Activated CD4-positive, alpha-beta T cell treated with anti-CD3 and anti-CD28 coated beads, Interleukin-10, Interleukin-2, amounts not matched to agents 100 ng/mL and 50 ng/mL, durations not matched to agents 16 hours and 8 hours (primary cell): Measurements from ENCODE around the gene PTBP1.

Source experiments
- DNase-seq: peaks from one replicate; pipeline ENCODE4 v3.0.0-alpha.2; 2020

The PTBP1 gene

GRCh38 chr19:772730-773436 lies 24.4 kb upstream of the PTBP1 start:
- no peak for DNase-seq

GRCh38 chr19:776549-776948 lies 20.7 kb upstream of the PTBP1 start:
- DNase-seq: no peak

GRCh38 chr19:778910-779653 lies 18.2 kb upstream of the PTBP1 start:
- DNase-seq: no peak

GRCh38 chr19:780935-781334 lies 16.3 kb upstream of the PTBP1 start:
- DNase-seq: no peak

- no peak for DNase-seq
These were observed 15.5 kb upstream of the PTBP1 start for GRCh38 chr19:781800-782184.

GRCh38 chr19:782185-782877 lies 14.9 kb upstream of the PTBP1 start:
- DNase-seq: no peak

- DNase-seq: no peak
These were observed 14.2 kb upstream of the PTBP1 start for GRCh38 chr19:782878-783668.

- DNase-seq: no peak
These were observed 12.7 kb upstream of the PTBP1 start for GRCh38 chr19:784541-784940.

- no peak for DNase-seq
These were observed 9.7 kb upstream of the PTBP1 start for GRCh38 chr19:787536-787935.

GRCh38 chr19:788686-788982 lies 8.6 kb upstream of the PTBP1 start:
- no peak for DNase-seq

GRCh38 chr19:788983-789700 lies 8.1 kb upstream of the PTBP1 start:
- DNase-seq: no peak

- DNase-seq: no peak
These were observed 7.6 kb upstream of the PTBP1 start for GRCh38 chr19:789701-790060.

GRCh38 chr19:791007-791566 lies 6.2 kb upstream of the PTBP1 start:
- no peak for DNase-seq

GRCh38 chr19:791567-792305 lies 5.5 kb upstream of the PTBP1 start:
- DNase-seq: no peak

- DNase-seq: no peak
These were observed 4.9 kb upstream of the PTBP1 start for GRCh38 chr19:792306-792885.

- DNase-seq: no peak
These were observed 3.4 kb upstream of the PTBP1 start for GRCh38 chr19:793806-794205.

- no peak for DNase-seq
These were observed 2.1 kb upstream of the PTBP1 start for GRCh38 chr19:795073-795611.

- no peak for DNase-seq
These were observed 1.3 kb upstream of the PTBP1 start for GRCh38 chr19:795691-796581.

- peak; percentile 96 for DNase-seq
These were observed 519 bp downstream of the PTBP1 start for GRCh38 chr19:797528-798414.
